Gastrocnemius medialis (tissue), 4 donors: ENCODE data around the gene HPN.
A peak's percentile ranks its signal among the peaks of the same experiment; 100 is the strongest.

ENCODE experiments used
- POLR2A ChIP-seq, 2 donors: fragments of 450-650 bp; IDR thresholded peaks; one replicate each; pipeline ENCODE4 v1.6.1; 2017; ENCODE audit warnings: antibody characterized with exemption in 2 of 2, mild to moderate bottlenecking in 2 of 2, moderate library complexity in 2 of 2
- TF ChIP-seq, protein P1 (sequence below), 5 experiments: fragments of 450-650 bp in 3 of 5; fragments of 200-600 bp in 2 of 5; sonication (generic) in 2 of 5; IDR thresholded peaks in 4 of 5; conservative IDR thresholded peaks in 1 of 5; 1 replicate in 4 of 5; 2 replicates in 1 of 5; pipeline ENCODE4 v1.5.1; 2016 to 2019; ENCODE audit warnings: antibody characterized with exemption in 5 of 5, mild to moderate bottlenecking in 3 of 5, moderate library complexity in 3 of 5

GRCh38 chr19:35013041-35013819 lies 28.3 kb upstream of the HPN start:
- TF ChIP-seq, protein P1, sequence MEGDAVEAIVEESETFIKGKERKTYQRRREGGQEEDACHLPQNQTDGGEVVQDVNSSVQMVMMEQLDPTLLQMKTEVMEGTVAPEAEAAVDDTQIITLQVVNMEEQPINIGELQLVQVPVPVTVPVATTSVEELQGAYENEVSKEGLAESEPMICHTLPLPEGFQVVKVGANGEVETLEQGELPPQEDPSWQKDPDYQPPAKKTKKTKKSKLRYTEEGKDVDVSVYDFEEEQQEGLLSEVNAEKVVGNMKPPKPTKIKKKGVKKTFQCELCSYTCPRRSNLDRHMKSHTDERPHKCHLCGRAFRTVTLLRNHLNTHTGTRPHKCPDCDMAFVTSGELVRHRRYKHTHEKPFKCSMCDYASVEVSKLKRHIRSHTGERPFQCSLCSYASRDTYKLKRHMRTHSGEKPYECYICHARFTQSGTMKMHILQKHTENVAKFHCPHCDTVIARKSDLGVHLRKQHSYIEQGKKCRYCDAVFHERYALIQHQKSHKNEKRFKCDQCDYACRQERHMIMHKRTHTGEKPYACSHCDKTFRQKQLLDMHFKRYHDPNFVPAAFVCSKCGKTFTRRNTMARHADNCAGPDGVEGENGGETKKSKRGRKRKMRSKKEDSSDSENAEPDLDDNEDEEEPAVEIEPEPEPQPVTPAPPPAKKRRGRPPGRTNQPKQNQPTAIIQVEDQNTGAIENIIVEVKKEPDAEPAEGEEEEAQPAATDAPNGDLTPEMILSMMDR (IDR thresholded peaks at IDR 0.05 in 4 of 5, conservative IDR thresholded peaks at IDR 0.05 in 1 of 5): peak; percentile 94 to 99 (median 96)
- no peak for TF ChIP-seq POLR2A (IDR thresholded peaks at IDR 0.05)
